AG10803 (cell line): ENCODE measurements around the gene TRIM28.

ENCODE experiments used
- DNase-seq: peaks from one replicate; pipeline ENCODE4 v3.0.0; 2010; ENCODE audit warnings: low read depth
- H3K4me3 ChIP-seq: 2 replicates; pipeline ENCODE4 v1.5.1; 2011; ENCODE audit warnings: mild to moderate bottlenecking, low read length, control low read depth
- TF ChIP-seq, protein P1 (sequence below): conservative IDR thresholded peaks from 2 replicates; pipeline ENCODE4 v1.5.1; 2011; ENCODE audit warnings: mild to moderate bottlenecking, low read length, control low read depth, inconsistent platforms

TRIM28 gene

DNA sequence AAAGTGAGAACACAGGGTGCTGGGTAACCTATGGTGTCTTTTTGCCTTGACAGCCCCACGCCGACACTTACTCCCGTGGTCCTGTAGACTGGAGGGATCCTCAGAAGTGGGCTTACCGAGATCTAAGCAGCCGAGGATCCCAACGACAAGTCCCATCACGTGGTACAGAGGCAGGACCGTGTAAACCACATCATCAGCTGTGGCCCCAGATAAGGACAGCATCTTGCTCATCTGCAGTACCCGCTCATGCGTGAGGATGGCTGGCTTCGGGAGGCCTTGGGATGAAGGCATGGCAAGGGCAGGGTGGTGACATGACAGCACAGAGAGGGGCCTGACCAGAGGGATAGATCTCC lies 34.2 kb upstream of the TRIM28 start:
- H3K4me3 ChIP-seq, result no peak overlapping the region
- DNase-seq, result no peak
- TF ChIP-seq, protein P1, sequence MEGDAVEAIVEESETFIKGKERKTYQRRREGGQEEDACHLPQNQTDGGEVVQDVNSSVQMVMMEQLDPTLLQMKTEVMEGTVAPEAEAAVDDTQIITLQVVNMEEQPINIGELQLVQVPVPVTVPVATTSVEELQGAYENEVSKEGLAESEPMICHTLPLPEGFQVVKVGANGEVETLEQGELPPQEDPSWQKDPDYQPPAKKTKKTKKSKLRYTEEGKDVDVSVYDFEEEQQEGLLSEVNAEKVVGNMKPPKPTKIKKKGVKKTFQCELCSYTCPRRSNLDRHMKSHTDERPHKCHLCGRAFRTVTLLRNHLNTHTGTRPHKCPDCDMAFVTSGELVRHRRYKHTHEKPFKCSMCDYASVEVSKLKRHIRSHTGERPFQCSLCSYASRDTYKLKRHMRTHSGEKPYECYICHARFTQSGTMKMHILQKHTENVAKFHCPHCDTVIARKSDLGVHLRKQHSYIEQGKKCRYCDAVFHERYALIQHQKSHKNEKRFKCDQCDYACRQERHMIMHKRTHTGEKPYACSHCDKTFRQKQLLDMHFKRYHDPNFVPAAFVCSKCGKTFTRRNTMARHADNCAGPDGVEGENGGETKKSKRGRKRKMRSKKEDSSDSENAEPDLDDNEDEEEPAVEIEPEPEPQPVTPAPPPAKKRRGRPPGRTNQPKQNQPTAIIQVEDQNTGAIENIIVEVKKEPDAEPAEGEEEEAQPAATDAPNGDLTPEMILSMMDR, result no peak

DNA sequence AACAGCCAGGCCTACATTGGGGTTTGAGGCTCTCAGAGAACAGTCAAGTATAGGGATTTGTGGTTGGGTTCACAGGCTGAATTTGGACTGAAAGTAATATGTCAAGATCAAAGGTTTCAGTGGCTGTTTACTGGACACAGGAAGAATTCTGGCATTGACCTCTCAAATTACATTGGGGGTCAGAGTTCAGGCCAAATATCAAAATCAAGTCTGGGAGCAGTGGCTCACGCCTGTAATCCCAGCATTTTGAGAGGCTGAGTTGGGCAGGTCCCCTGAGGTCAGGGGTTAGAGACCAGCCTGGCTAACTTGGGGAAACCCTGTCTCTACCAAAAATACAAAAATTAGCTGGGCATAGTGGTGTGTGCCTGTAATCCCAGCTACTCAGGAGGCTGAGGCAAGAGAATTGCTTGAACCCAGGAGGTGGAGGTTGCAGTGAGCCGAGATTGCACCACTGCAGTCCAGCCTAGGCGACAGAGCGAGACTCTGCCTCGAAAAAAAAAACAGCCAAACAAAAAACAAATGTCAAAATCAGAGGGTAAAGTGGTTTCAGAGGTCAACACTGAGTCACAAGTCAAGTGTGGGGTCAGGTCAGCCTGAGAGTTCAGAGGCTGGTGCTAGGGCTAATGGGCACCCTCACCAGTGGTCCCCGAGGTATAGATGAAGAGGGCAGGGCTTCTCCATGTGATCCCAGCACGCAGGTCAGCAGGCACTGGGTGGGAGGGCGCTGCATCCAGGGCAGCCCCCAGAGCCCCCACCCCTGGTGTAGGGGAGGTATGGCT lies 33.6 kb upstream of the TRIM28 start:
- H3K4me3 ChIP-seq, result no peak overlapping the region
- TF ChIP-seq, protein P1, result no peak
- no peak for DNase-seq

GRCh38 chr19:58511353-58512208 lies 32.3 kb upstream of the TRIM28 start, which contains the start of gene SLC27A5:
Gene SLC27A5 (minus strand): TSS chr19:58511992. CDS start chr19:58511955, 37 bp downstream.
- H3K4me3 ChIP-seq, result no peak within 1 kb of the TSS
- no peak for DNase-seq
- TF ChIP-seq, protein P1, result no peak

DNA sequence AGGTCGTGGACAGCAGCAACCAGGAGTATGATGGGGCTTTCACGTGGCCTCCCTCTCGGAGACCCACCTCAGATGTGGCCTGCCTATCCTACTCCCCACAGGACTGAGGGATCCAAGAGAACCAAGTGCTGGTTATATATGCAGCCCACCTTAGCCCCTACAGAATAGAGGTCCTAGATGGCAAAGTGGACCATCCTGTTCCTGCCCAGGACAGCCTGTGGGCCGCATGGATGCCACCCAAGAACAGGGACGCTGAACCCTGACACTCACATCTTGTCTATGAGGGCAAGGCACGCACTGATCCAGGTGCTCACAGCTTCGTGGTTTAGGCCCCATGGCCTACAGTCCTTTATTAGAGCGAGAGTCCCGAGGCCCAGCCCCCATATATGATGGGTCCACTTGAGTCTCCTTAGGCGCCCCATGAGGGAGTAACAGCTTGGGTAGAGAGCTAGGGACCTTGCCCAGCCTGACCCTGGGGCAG lies 30.6 kb upstream of the TRIM28 start:
- TF ChIP-seq, protein P1, result no peak
- no peak overlapping the region for H3K4me3 ChIP-seq
- DNase-seq, result no peak

- peak; percentile 84 for DNase-seq
- TF ChIP-seq, protein P1, result peak; percentile 52
- H3K4me3 ChIP-seq, result peak overlapping the region; percentile 56
These were observed 29.9 kb upstream of the TRIM28 start for GRCh38 chr19:58513694-58514563.

DNA sequence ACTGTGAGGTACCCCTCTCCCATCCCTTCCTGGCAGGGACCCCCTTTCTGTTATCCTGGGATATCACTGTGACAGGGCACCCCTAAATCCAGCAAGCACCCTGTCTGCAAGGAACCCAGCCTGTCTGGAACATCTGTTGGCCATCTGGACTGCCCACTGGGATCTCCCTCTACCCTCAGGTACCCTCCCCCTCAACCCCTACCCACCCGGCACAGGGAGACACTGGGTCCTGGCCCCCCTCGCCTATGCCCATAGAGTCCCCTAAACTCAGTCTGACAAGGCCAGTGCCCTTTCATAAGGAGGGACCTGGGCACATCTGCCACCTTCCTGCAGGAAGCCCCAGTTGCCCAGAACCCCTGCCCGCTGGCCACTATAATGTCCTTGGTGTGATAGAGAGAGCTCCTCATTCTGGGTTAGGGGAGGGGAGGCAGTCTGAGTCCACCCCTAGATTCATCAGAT lies 29.3 kb upstream of the TRIM28 start:
- H3K4me3 ChIP-seq, result peak overlapping the region; percentile 56
- DNase-seq, result no peak
- TF ChIP-seq, protein P1, result no peak
